NCI-H748 (cell line): ENCODE results near the gene PCGF5.
"Not testable (repeated sequence)": the region's sequence is repeated elsewhere in the genome, so short reads cannot be mapped to it uniquely, and the experiment has no call there.

Source experiments
- DNase-seq: peaks from one replicate; lab custom pipeline; 2025; ENCODE audit not compliant: unreplicated experiment; lab: John Stamatoyannopoulos, UW

PCGF5 gene

GRCh38 chr10:91284486-91285090 is 64.1 kb downstream of the PCGF5 start:
- DNase-seq, result no peak

DNA sequence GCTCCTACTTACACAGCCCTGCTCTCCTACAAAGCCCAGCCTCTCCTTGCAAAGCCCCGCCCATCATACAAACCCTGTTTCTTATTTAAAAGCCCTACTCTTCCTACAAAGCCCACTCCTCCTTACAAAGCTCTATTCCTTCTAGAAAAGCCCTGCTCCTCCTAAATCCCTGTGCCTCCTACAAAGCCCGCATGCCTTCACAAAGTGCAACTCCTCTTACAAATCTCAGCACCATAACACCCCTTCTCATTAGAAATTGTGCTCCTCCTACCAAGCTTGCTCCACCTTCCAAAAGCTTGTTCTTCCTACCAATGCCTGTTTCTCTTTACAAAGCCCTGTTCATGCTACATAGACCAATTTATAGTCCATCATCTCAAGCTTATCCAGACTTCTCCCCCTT is 66.1 kb downstream of the PCGF5 start:
- no peak for DNase-seq

- DNase-seq, result no peak
Measured at GRCh38 chr10:91287276-91287675, 66.8 kb downstream of the PCGF5 start.

- no peak for DNase-seq
Measured at GRCh38 chr10:91287912-91288311, 67.4 kb downstream of the PCGF5 start.

DNA sequence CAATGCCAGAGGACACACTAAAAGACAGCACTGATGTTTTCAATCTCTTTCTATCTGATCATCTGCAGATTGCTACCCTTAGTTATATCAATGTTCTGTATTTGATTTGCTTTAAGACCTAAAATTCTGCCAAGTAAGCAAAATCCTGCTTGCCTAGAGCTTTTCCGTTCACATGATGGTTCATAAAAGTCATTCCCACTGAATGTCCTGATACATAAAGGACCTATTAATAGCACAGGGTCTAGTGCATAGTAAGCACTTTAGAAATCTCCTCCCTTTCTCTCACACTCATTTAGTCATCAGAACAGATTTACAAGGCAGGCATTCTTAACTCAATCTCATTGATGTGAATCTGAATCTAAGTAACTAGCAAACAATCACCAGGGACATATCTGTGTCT is 68.8 kb downstream of the PCGF5 start:
- no peak for DNase-seq

- DNase-seq, result no peak
Measured at GRCh38 chr10:91290607-91291006, 70.1 kb downstream of the PCGF5 start.

- no peak for DNase-seq
Measured at GRCh38 chr10:91294134-91294906, 73.9 kb downstream of the PCGF5 start.

DNA sequence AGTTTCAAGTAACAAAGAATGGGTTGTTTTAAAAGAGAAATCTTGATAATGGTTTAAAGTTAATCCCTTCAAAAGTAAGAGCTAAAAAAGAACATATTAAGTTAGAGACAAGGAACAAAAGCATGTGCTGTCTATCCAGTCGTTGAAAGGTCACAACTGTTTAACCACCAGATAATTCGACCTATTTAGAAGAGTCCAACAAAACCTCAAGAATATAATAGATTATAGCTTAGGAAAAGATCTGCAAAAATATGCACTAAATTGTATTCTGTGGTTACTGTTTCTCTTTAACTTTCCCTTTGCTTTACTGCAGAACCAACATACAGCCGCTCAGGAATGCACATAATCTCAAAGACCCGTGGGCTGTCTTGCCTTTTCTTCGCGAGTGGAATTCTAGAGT is 74.9 kb downstream of the PCGF5 start:
- no peak for DNase-seq

DNA sequence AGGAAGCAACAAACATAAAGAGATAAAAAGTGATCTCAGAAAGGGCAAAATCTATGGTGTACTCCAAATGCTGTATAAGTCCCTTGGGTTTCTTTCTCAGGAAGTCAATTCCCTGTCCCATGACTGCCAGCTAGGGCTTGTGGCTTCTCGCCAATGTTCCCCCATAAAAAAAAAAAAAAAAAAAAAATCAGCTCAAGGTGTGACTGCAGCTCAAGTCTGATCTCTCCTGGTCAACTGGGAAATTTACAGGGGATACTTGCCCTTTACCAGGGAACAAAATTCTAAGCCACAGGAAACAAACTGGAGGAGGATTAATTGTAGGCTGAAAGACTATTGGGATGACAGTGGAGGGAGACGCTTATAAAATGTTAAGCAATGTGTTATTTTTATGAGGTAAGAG is 76.0 kb downstream of the PCGF5 start:
- DNase-seq, result peak; percentile 42

GRCh38 chr10:91298224-91298871 is 77.9 kb downstream of the PCGF5 start:
- DNase-seq, result peak; percentile 81

DNA sequence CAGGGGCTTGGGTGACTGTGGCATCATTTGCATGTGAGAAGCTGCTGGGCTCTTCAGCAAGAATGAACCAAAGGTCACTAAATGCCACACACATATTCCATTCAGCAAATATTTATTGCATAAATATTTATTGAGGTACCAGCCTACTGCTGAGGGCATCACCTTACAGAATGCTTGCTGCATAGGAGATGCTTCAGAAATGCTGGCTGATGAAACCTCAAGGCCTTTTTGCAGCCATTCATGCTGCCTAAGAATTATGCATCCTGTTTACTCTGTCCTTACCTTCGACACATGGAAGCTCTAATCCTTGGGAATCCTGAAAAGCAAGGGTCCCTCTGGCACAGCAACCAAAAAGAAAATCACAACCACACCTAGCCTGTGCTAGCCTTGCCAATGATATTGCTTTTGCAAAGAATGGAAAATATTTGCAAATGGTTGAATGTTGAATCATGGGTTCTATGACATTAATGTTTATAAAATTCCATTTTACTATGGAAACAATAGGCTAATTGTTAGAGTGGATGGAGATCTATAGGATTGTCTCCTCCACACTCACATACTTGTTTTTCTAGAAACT is 79.6 kb downstream of the PCGF5 start:
- no peak for DNase-seq

DNA sequence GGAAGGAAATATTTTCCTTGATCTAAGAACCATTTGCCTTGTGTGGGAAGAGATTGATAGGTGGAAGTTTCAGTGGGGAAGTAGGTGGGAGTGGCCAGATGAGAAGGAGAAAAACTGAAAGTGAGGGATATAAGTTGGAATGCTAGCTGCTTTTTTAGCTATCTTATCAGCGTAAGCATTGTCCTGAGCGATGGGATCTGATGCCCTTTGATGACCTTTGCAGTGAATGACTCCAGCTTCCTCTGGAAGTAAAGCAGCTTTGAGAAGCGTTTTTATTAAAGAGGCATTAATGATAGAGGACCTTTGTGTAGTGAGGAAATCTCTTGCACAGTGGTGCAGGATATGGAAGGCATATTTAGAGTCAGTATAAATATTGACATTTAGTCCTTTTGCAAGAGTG is 82.5 kb downstream of the PCGF5 start:
- DNase-seq, result not testable (repeated sequence)

GRCh38 chr10:91305979-91306378 is 85.5 kb downstream of the PCGF5 start:
- DNase-seq, result not testable (repeated sequence)

- no peak for DNase-seq
Measured at GRCh38 chr10:91307489-91307888, 87.0 kb downstream of the PCGF5 start.

DNA sequence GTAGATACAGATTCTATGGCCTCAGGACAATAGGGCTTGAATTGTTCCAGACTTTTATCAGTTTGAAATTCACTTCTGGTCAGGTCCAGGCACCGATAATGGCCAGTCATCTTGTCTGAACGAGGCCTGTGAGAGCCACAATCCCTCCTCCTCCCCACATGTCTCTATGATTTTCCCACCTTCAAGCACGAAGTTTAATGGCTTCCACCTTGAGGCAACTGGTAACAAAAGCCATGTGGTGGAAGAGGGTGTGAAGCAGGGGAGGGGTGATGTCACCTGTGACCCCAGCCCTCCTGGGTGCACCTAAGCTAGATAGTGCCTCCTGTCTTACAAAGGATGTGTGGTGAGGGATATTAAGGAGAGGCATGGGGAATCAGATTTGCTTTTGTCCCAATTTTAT is 89.2 kb downstream of the PCGF5 start:
- no peak for DNase-seq

- DNase-seq, result no peak
Measured at GRCh38 chr10:91311601-91312381, 91.3 kb downstream of the PCGF5 start.

GRCh38 chr10:91312382-91312733 is 91.9 kb downstream of the PCGF5 start:
- no peak for DNase-seq

GRCh38 chr10:91313796-91314485 is 93.5 kb downstream of the PCGF5 start:
- DNase-seq, result no peak

DNA sequence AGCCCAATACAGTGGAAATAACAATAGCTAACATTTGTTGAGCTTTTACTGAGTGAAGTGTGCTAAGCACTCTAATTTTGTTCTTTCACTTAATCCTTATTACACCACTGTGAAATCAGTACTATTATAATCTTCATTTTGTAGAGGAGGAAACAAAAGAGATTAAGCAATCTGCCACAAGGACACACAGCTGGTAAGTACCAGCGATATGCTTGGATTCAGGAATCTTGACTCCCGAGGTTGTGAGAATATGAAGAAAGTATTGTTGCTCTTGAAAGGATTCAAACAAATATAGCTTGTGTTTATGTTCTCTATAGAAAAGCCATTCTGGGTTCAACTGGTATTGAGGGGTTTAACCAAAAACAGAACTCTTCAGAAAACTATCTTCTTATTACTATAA is 96.0 kb downstream of the PCGF5 start:
- no peak for DNase-seq

DNA sequence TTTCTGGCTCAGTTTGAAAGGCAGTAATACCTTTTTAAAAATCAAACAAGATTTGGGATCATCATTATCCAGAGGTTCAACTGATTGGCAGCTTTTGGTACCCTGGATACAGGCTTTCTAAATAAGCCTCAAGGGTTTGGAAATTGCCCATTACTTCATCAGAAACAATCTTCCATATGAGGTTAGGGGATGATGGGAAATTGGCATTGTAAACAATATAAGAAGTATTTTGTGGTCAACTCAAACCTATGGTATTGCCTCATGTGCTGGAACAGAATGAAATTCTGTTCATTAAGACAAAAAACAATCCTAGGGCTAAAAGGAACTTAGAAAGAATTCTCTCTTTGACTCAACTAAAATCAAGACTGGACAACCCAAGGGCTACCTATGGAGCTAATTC is 97.1 kb downstream of the PCGF5 start:
- no peak for DNase-seq

GRCh38 chr10:91319336-91319735 is 98.9 kb downstream of the PCGF5 start:
- no peak for DNase-seq
